K562 (cell line): Measurements from ENCODE around the gene MARCKSL1. TPM values are rescaled to one million over a fixed set of nuclear protein-coding genes. Genes with fewer than 3 reads are reported as not detected.
A peak's percentile ranks its signal among the peaks of the same experiment; 100 is the strongest.

Experiments used
- ARID1B ChIP-seq: fragments of 450-650 bp; IDR thresholded peaks from 2 replicates; pipeline ENCODE4 v1.6.1; 2016; ENCODE audit warnings: antibody characterized with exemption, mild to moderate bottlenecking, inconsistent platforms
- HNRNPL ChIP-seq: fragments of 200-400 bp; formaldehyde crosslinking; IDR thresholded peaks from 2 replicates; pipeline ENCODE4 v1.6.1; 2017; ENCODE audit warnings: low read depth, mild to moderate bottlenecking, low read length
- RBFOX2 ChIP-seq: fragments of 200-400 bp; formaldehyde crosslinking; IDR thresholded peaks from 2 replicates; pipeline ENCODE4 v1.6.1; 2017; ENCODE audit warnings: low read depth, mild to moderate bottlenecking, low read length, moderate library complexity
- RBM14 ChIP-seq: fragments of 200-400 bp; formaldehyde crosslinking; IDR thresholded peaks from 2 replicates; pipeline ENCODE4 v1.6.1; 2018; ENCODE audit warnings: low read depth, mild to moderate bottlenecking, low read length, moderate library complexity, borderline replicate concordance; ENCODE audit not compliant: insufficient read depth
- RBM22 ChIP-seq: fragments of 200-400 bp; formaldehyde crosslinking; IDR thresholded peaks from 2 replicates; pipeline ENCODE4 v1.6.1; 2018; ENCODE audit warnings: low read length, low read depth; ENCODE audit not compliant: poor library complexity, severe bottlenecking
- TFAM ChIP-seq: fragments of 250-450 bp; sonication (Bioruptor Pico); conservative IDR thresholded peaks from 2 replicates; pipeline ENCODE4 v1.5.0; 2021; ENCODE audit warnings: mild to moderate bottlenecking, moderate library complexity
- WHSC1 ChIP-seq: IDR thresholded peaks from one replicate; pipeline ENCODE4 v1.6.1; 2012; ENCODE audit warnings: low read length, control low read depth, inconsistent platforms
- polyA plus RNA-seq, 8 experiments: library from polyadenylated mRNA; depleted of rRNA in 4 of 8; stranded (reverse) in 5 of 8; unstranded in 3 of 8; fragments of >200 nt; fragmentation: Nextera tagmentation in 2 of 8; fragmentation: Illumina TruSeq in 1 of 8; extraction: Ambion mirVana in 2 of 8; extraction: Trizol in 1 of 8; gene quantifications; 2 replicates each; pipeline versions ENCODE4 v1.2.1 to v1.2.3, GENCODE V29; 2011 to 2014; ENCODE audit warnings: inconsistent platforms in 1 of 8, missing spikeins in 1 of 8
- total RNA-seq, 7 experiments: library from RNA; depleted of rRNA in 6 of 7; stranded (reverse); fragments of >200 nt in 6 of 7; fragmentation: Illumina TruSeq in 2 of 7; extraction: Trizol in 2 of 7; gene quantifications; 2 replicates each; pipeline versions ENCODE4 v1.2.1 to v1.2.3, GENCODE V29; 2011 to 2021; ENCODE audit warnings: low replicate concordance in 1 of 7
- TF ChIP-seq, protein P1 (sequence below): sonication (generic); formaldehyde crosslinking; IDR thresholded peaks from 2 replicates; pipeline ENCODE4 v1.8.1; 2023; ENCODE audit warnings: mild to moderate bottlenecking, missing genetic modification reagents
- TF ChIP-seq, protein P2 (sequence below): fragments of 250-450 bp; sonication (Bioruptor Pico); IDR thresholded peaks from 2 replicates; pipeline ENCODE4 v1.9.0; 2021; ENCODE audit warnings: mild to moderate bottlenecking, inconsistent platforms
- TF ChIP-seq, protein P3 (sequence below): IDR thresholded peaks from 2 replicates; pipeline ENCODE4 v1.6.1; 2012; ENCODE audit warnings: low read depth, low read length, improper control_type of control experiment, borderline replicate concordance

Gene MARCKSL1
- total and polyA plus RNA-seq, 9 of the 15 experiments (the other 6 are each of a cell fraction or from before 2014, with no cell fraction given) = 14.7 to 325 (median 155) TPM

GRCh38 chr1:32361674-32362473 is 25.8 kb upstream of the MARCKSL1 start (continued):
- TF ChIP-seq HNRNPL (peak; percentile 57), RBM22 (peak; percentile 94), RBFOX2 (peak; percentile 48; the same call in 1 of the 2 replicates), ARID1B (no peak), TFAM (no peak), RBM14 (0 out of 2 replicates have a peak, but pooled peaks have one; percentile 51), WHSC1 (no peak)
- TF ChIP-seq, protein P1, sequence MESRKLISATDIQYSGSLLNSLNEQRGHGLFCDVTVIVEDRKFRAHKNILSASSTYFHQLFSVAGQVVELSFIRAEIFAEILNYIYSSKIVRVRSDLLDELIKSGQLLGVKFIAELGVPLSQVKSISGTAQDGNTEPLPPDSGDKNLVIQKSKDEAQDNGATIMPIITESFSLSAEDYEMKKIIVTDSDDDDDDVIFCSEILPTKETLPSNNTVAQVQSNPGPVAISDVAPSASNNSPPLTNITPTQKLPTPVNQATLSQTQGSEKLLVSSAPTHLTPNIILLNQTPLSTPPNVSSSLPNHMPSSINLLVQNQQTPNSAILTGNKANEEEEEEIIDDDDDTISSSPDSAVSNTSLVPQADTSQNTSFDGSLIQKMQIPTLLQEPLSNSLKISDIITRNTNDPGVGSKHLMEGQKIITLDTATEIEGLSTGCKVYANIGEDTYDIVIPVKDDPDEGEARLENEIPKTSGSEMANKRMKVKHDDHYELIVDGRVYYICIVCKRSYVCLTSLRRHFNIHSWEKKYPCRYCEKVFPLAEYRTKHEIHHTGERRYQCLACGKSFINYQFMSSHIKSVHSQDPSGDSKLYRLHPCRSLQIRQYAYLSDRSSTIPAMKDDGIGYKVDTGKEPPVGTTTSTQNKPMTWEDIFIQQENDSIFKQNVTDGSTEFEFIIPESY (CRISPR knock-in tag) = peak; percentile 94
- TF ChIP-seq, protein P2, sequence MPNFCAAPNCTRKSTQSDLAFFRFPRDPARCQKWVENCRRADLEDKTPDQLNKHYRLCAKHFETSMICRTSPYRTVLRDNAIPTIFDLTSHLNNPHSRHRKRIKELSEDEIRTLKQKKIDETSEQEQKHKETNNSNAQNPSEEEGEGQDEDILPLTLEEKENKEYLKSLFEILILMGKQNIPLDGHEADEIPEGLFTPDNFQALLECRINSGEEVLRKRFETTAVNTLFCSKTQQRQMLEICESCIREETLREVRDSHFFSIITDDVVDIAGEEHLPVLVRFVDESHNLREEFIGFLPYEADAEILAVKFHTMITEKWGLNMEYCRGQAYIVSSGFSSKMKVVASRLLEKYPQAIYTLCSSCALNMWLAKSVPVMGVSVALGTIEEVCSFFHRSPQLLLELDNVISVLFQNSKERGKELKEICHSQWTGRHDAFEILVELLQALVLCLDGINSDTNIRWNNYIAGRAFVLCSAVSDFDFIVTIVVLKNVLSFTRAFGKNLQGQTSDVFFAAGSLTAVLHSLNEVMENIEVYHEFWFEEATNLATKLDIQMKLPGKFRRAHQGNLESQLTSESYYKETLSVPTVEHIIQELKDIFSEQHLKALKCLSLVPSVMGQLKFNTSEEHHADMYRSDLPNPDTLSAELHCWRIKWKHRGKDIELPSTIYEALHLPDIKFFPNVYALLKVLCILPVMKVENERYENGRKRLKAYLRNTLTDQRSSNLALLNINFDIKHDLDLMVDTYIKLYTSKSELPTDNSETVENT (CRISPR knock-in tag) = no peak
- TF ChIP-seq, protein P3, sequence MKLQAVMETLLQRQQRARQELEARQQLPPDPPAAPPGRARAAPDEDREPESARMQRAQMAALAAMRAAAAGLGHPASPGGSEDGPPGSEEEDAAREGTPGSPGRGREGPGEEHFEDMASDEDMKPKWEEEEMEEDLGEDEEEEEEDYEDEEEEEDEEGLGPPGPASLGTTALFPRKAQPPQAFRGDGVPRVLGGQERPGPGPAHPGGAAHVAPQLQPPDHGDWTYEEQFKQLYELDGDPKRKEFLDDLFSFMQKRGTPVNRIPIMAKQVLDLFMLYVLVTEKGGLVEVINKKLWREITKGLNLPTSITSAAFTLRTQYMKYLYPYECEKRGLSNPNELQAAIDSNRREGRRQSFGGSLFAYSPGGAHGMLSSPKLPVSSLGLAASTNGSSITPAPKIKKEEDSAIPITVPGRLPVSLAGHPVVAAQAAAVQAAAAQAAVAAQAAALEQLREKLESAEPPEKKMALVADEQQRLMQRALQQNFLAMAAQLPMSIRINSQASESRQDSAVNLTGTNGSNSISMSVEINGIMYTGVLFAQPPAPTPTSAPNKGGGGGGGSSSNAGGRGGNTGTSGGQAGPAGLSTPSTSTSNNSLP = no peak
- TF ChIP-seq, all 486 proteins: peak for 8
